Measurements from ENCODE around the gene IGFN1. TPM values are rescaled to one million over a fixed set of nuclear protein-coding genes. Genes with fewer than 3 reads are reported as not detected.

The IGFN1 gene
- total and polyA plus RNA-seq, 10 of the 15 experiments (the other 5 are each of a cell fraction or from before 2014, with no cell fraction given) = not detected

GRCh38 chr1:201259476-201260235, 69.0 kb downstream of the IGFN1 start:
- in situ Hi-C loops (cut with MboI) (no loop called here), intact Hi-C loops (cut with micrococcal nuclease; ENCODE audit: unreplicated experiment) (loop anchor here (10.0 kb wide), 1 partner anchor 255 kb away; no protein-coding TSS in a partner anchor)
- Histone ChIP-seq H3K27me3 (replicated peaks in 1 of 2; ENCODE audit: control insufficient read depth in 2 of 2, insufficient read depth in 2 of 2, low read length in 1 of 2) (peaks cover 0 to 2% of the 10 kb centered on the region in 2 experiments; a peak in 2 of 4 replicates), H3K9me3 (replicated peaks; ENCODE audit: control insufficient read depth, insufficient read depth, low read length) (no peaks in the 10 kb centered on the region), H3K79me2 (ENCODE audit: control insufficient read depth, insufficient read depth, low read length) (no peaks in the 10 kb centered on the region), H3K4me1 (ENCODE audit: control insufficient read depth, insufficient read depth, low read length) (no peaks in the 10 kb centered on the region), H3K27ac (ENCODE audit: control insufficient read depth, insufficient read depth) (no peak overlapping the region), H4K20me1 (ENCODE audit: control insufficient read depth, insufficient read depth) (no peaks in the 10 kb centered on the region), H3K36me3 (ENCODE audit: control insufficient read depth in 2 of 2, insufficient read depth in 2 of 2, low read length in 1 of 2) (no peaks in the 10 kb centered on the region), H3K4me2 (ENCODE audit: control insufficient read depth, insufficient read depth) (no peak overlapping the region), H3K4me3 (no peak overlapping the region), H2AFZ (ENCODE audit: control insufficient read depth, low read depth, low read length) (no peak overlapping the region), H3K9ac (ENCODE audit: control insufficient read depth, insufficient read depth, low read length) (no peak overlapping the region)
- no peak for TF ChIP-seq ZZZ3 (IDR thresholded peaks at IDR 0.05; ENCODE audit: control insufficient read depth, insufficient read length, low read depth)
- TF ChIP-seq HCFC1 (IDR thresholded peaks at IDR 0.05; ENCODE audit: low read length) = no peak
- TF ChIP-seq FOXK2 (IDR thresholded peaks at IDR 0.05) = no peak
- no peak for TF ChIP-seq ATF7 (IDR thresholded peaks at IDR 0.05; ENCODE audit: low read depth)
- no peak for TF ChIP-seq IKZF2 (IDR thresholded peaks at IDR 0.05)
- TF ChIP-seq RAD51 (IDR thresholded peaks at IDR 0.05) = no peak
- no peak for TF ChIP-seq BMI1 (IDR thresholded peaks at IDR 0.05; ENCODE audit: borderline replicate concordance)
- no peak for TF ChIP-seq JUNB (IDR thresholded peaks at IDR 0.05)
- BruUV-seq (replicated peaks) = no TSS peak
- no peak for ATAC-seq
- no peak for FAIRE-seq
- ChIA-PET CTCF (no interaction called here), SMC1A (ENCODE audit: uncharacterized antibody, unreplicated experiment) (no interaction called here), RAD21 (ENCODE audit: unreplicated experiment) (no interaction called here), POLR2A (no interaction called here)
- WGBS (ENCODE audit: insufficient coverage, insufficient replicate concordance, low lambda C conversion rate, missing lambda C conversion rate) = 32% methylated on average over 28 of the region's 28 CpGs
- DNase-seq (ENCODE audit: low read depth, low spot score) = no peak

GRCh38 chr1:201260236-201260590, 69.6 kb downstream of the IGFN1 start:
- BruUV-seq (replicated peaks) = no TSS peak
- SMC1A ChIA-PET (ENCODE audit: uncharacterized antibody, unreplicated experiment) = no interaction called here
- H3K9me3 ChIP-seq (replicated peaks; ENCODE audit: control insufficient read depth, insufficient read depth, low read length) = no peaks in the 10 kb centered on the region
- CTCF ChIA-PET = no interaction called here
- DNase-seq (ENCODE audit: low read depth, low spot score) (no peak), ATAC-seq (no peak), FAIRE-seq (no peak)
- POLR2A ChIA-PET = no interaction called here
- H3K79me2 ChIP-seq (ENCODE audit: control insufficient read depth, insufficient read depth, low read length) = no peaks in the 10 kb centered on the region
- 34% methylated on average over 11 of the region's 11 CpGs for WGBS (ENCODE audit: insufficient coverage, insufficient replicate concordance, low lambda C conversion rate, missing lambda C conversion rate)
- intact Hi-C loops (cut with micrococcal nuclease; ENCODE audit: unreplicated experiment) (no loop called here), in situ Hi-C loops (cut with MboI) (no loop called here)
- RAD21 ChIA-PET (ENCODE audit: unreplicated experiment) = no interaction called here
- H3K27ac ChIP-seq (ENCODE audit: control insufficient read depth, insufficient read depth) = no peak overlapping the region
- no peak overlapping the region for H3K4me3 ChIP-seq
- no peak overlapping the region for H3K4me2 ChIP-seq (ENCODE audit: control insufficient read depth, insufficient read depth)
- no peaks in the 10 kb centered on the region for H3K36me3 ChIP-seq (ENCODE audit: control insufficient read depth in 2 of 2, insufficient read depth in 2 of 2, low read length in 1 of 2)
- no peak overlapping the region for H3K9ac ChIP-seq (ENCODE audit: control insufficient read depth, insufficient read depth, low read length)
- H3K27me3 ChIP-seq (replicated peaks in 1 of 2; ENCODE audit: control insufficient read depth in 2 of 2, insufficient read depth in 2 of 2, low read length in 1 of 2) = peaks cover 0 to 2% of the 10 kb centered on the region in 2 experiments; a peak in 2 of 4 replicates
- H2AFZ ChIP-seq (ENCODE audit: control insufficient read depth, low read depth, low read length) = no peak overlapping the region
- no peaks in the 10 kb centered on the region for H4K20me1 ChIP-seq (ENCODE audit: control insufficient read depth, insufficient read depth)
- no peaks in the 10 kb centered on the region for H3K4me1 ChIP-seq (ENCODE audit: control insufficient read depth, insufficient read depth, low read length)
- TF ChIP-seq JUND (IDR thresholded peaks at IDR 0.05; ENCODE audit: low read depth, low read length) (no peak), RAD51 (IDR thresholded peaks at IDR 0.05) (no peak), EGR1 (IDR thresholded peaks at IDR 0.05; ENCODE audit: borderline replicate concordance in 1 of 2, low read depth in 2 of 2, low read length in 2 of 2) (no peak), ZNF384 (IDR thresholded peaks at IDR 0.05; ENCODE audit: borderline replicate concordance, low read depth, low read length) (no peak), PBX3 (IDR thresholded peaks at IDR 0.05; ENCODE audit: insufficient replicate concordance, low read depth, low read length) (no peak), NR2C2 (IDR thresholded peaks at IDR 0.05; ENCODE audit: borderline replicate concordance, control insufficient read depth, insufficient read length, low read depth) (no peak), CEBPZ (IDR thresholded peaks at IDR 0.05; ENCODE audit: low read depth, low read length) (no peak)

Measured in GM12878 (cell line).